ENCODE data around the gene KRTAP23-1. TPM values are rescaled to one million over a fixed set of nuclear protein-coding genes. Genes with fewer than 3 reads are reported as not detected.

KRTAP23-1 gene, protein sequence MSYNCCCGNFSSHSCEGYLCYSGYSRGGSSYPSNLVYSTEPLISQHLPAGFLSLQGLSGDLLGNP
- total RNA-seq (2014; rRNA removed; shearing (Covaris generic)): not detected in 2 replicates

DNA sequence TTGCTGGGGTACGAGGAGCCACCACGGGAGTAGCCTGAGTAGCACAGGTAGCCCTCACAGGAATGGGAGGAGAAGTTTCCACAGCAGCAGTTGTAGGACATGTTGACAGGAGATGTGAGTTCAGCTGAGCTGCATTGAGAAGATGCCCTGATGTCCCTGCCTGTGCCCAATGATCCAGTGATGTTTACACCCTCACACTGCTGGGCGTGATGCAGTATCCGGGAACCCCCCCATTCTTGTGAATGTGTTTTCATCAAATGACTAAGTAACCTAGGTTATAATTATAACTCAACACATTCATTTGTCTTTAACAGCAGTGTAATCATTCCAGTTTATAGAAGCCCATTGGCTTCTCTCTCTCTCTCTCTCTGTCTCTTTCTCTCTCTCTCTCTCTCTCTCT lies at the start of gene KRTAP23-1:
Gene KRTAP23-1, minus strand, starts transcription at position 101 of the 400 bp plus-strand sequence. Its CDS starts 0 bp downstream, at position 101.
- DNase-seq: no peak
- Histone ChIP-seq H3K9me3 (replicated peaks) (no peaks in the 10 kb centered on the region; the same call in 1 of the 2 replicates), H3K27me3 (no peaks in the 10 kb centered on the region), H3K27ac (no peak within 1 kb of the TSS), H3K4me3 (no peak within 1 kb of the TSS), H3K4me1 (no peaks in the 10 kb centered on the region), H3K36me3 (no peaks in the 10 kb centered on the region)

DNA sequence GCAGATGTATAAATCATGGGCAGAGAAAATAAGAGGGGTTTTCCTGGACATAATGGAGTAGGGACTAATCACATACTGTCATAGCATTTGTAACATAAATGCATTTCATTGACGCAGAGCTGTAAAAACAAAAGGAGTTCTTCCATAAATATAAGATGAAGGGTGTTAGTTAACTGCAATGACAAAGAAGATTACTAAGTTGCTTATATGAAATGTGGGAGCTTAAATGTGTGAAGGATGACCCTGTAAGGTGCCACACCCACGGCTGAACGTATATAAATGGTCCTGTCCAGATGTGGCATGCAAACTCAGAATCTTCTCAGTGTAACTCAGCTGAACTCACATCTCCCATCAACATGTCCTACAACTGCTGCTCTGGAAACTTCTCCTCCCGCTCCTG lies 47.3 kb upstream of the KRTAP23-1 start, which contains the start of gene KRTAP13-1:
Gene KRTAP13-1, plus strand, starts transcription at position 301 of the 400 bp plus-strand sequence. Its CDS starts 56 bp downstream, at position 357.
- no peak within 1 kb of the TSS for H3K27ac ChIP-seq
- no peak within 1 kb of the TSS for H3K4me3 ChIP-seq
- H3K36me3 ChIP-seq: no peaks in the 10 kb centered on the region
- H3K27me3 ChIP-seq: no peaks in the 10 kb centered on the region
- no peaks in the 10 kb centered on the region for H3K4me1 ChIP-seq
- DNase-seq: no peak
- no peaks in the 10 kb centered on the region for H3K9me3 ChIP-seq (replicated peaks)

DNA sequence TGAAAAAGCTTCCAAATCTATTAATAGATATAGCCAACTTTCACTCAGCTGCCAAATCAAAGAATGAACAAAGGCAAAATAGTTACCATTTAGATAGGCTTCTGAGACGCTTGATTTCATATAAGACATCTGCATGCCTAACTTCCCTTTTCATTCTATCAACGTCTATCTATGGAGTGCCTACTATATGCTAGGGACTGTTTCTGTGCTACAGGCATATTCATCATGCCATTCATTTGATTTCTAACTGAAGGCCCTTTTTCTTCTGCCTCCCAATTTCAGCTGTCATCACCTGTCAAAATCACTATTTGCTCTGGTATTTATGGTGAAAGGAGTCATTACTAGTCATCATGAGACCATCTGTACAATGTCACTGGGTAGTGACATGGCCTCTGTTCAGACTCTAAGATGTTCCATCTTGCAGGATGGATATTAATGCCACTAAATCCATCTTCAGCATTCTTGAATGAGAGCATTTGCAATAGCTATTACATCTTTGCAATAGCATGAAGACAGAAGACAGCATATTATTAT lies 43.2 kb upstream of the KRTAP23-1 start:
- Histone ChIP-seq H3K4me1 (no peaks in the 10 kb centered on the region), H3K27ac (no peak overlapping the region), H3K36me3 (no peaks in the 10 kb centered on the region), H3K27me3 (no peaks in the 10 kb centered on the region), H3K9me3 (replicated peaks) (no peaks in the 10 kb centered on the region), H3K4me3 (no peak overlapping the region)
- DNase-seq: no peak

DNA sequence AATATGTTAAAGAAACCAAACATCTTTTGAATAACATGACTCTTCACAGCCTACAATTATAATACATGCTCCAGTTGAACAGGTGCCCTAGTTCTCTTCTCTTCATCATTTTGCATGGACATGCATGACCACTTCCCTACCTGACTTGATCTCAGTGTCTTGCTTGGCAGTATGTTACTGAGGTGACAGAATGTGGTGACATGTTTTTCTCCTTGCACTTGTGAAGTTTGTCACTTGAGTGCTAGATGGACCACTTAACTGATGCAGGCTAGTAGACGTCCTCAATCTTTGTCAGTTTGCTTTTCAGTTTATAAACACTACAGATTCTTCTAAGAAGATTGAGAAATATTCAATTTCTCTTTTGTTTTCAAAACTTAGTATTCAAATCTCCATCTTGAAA lies 33.8 kb upstream of the KRTAP23-1 start:
- H3K4me3 ChIP-seq: no peak overlapping the region
- no peak overlapping the region for H3K27ac ChIP-seq
- no peaks in the 10 kb centered on the region for H3K36me3 ChIP-seq
- H3K4me1 ChIP-seq: no peaks in the 10 kb centered on the region
- H3K27me3 ChIP-seq: no peaks in the 10 kb centered on the region
- no peaks in the 10 kb centered on the region for H3K9me3 ChIP-seq (replicated peaks)
- no peak for DNase-seq

DNA sequence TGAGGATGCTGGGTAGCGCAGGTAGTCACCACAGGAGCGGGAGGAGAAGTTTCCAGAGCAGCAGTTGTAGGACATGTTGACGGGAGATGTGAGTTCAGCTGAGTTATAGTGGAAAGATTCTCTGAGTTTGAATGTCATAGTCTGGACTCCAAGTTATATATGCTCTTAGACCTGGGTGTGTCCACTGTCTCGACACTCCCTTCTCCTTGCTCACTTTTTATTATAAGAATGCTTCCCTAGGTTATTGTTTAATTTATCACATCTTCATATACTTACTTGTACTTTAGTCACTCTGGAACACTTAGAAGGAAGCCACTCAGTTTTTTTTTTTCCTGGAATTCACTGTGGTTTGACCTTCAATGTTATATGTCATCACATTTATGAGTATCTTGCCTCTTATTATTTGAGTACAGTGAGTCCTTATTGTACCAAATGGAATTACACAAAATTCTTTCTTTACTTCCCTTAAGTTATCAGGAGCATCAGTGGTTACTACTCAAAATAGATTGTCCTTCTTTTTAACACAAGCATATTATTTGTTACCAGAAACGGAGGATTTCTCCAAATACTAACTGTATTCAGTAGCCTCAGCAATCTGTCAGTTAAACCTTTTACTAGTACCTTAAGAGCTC lies 23.8 kb upstream of the KRTAP23-1 start, which contains the start of gene KRTAP13-2:
Gene KRTAP13-2, minus strand, starts transcription at position 133 of the 632 bp plus-strand sequence. Its CDS starts 58 bp downstream, at position 75.
- H3K9me3 ChIP-seq (replicated peaks): no peaks in the 10 kb centered on the region
- no peaks in the 10 kb centered on the region for H3K27me3 ChIP-seq
- no peaks in the 10 kb centered on the region for H3K4me1 ChIP-seq
- H3K27ac ChIP-seq: no peak within 1 kb of the TSS
- H3K4me3 ChIP-seq: no peak within 1 kb of the TSS
- H3K36me3 ChIP-seq: no peaks in the 10 kb centered on the region
- no peak for DNase-seq

DNA sequence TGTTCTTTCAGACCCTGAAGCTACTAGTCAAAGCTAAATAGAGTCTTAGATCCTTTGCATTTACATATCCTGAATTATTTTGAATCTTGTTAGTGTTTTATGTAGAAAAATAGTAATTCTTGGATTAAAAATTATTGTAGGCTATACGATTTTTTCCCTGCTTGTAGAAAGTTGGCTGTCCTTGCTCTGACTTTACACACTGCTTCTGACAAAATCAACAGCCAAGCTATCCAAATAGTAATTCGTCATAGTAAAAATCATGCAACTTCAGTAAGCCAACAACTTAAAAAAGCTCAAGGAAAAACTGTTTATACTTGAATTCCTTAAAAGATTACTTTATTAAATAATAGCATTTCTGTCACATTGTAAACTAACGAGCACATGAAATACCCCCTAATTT lies 7.5 kb upstream of the KRTAP23-1 start:
- Histone ChIP-seq H3K4me3 (no peak overlapping the region), H3K4me1 (no peaks in the 10 kb centered on the region), H3K9me3 (replicated peaks) (no peaks in the 10 kb centered on the region), H3K27me3 (no peaks in the 10 kb centered on the region), H3K27ac (no peak overlapping the region), H3K36me3 (no peaks in the 10 kb centered on the region)
- DNase-seq: no peak

DNA sequence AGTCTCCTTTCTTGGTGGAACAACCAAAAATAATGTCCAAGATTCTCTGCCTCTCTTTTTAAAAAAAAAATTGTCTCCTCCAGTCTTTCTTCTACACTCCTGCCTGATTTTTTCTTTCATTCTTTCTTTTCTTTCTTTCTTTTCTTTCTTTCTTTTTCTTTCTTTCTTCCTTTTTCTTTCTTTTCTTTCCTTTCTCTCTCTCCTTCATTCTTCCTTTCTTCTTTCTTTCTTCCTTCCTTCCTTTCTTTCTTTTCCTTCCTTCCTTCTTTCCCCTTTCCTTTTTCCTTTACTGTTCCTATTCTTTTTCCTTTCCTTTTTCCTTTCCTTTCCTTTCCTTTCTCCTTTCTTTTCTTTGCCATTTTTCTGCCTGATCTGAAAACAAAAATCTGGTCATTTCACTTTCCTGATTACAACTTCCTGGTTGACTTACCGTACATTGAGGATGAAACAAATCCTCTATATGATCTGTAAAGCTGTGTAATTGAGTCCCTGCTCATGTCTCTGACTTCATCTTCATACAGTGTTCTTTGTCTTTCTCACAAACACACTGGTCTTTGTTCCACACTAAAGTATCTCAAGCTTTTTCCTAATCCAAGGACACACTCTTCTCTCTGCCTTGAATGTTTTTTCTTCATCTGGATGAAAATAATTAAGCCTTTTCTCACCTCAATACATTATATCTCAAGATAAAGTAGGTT lies 6.1 kb upstream of the KRTAP23-1 start:
- no peak overlapping the region for H3K27ac ChIP-seq
- no peak overlapping the region for H3K4me3 ChIP-seq
- no peaks in the 10 kb centered on the region for H3K27me3 ChIP-seq
- no peaks in the 10 kb centered on the region for H3K36me3 ChIP-seq
- no peaks in the 10 kb centered on the region for H3K9me3 ChIP-seq (replicated peaks)
- DNase-seq: no peak
- H3K4me1 ChIP-seq: no peaks in the 10 kb centered on the region

DNA sequence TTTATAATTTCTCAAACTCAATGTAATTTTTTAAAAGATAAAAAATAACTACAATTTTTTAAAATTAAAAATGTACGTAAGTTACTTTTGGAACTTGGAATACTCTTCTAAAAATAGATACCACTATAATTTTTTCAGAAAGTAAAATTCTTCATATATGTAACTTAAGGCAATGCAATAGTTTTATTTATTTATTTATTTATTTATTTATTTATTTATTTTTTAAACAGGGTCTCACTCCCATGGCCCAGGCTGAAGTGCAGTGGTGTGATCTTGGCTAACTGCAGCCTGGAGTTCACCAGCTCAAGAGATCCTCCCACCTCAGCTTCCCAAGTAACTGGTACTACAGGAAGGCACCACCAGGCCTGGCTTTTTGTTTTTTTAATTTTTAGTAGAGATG lies 3.1 kb upstream of the KRTAP23-1 start:
- Histone ChIP-seq H3K4me3 (no peak overlapping the region), H3K36me3 (no peaks in the 10 kb centered on the region), H3K27ac (no peak overlapping the region), H3K4me1 (no peaks in the 10 kb centered on the region), H3K27me3 (no peaks in the 10 kb centered on the region), H3K9me3 (replicated peaks) (no peaks in the 10 kb centered on the region)
- DNase-seq: no peak

DNA sequence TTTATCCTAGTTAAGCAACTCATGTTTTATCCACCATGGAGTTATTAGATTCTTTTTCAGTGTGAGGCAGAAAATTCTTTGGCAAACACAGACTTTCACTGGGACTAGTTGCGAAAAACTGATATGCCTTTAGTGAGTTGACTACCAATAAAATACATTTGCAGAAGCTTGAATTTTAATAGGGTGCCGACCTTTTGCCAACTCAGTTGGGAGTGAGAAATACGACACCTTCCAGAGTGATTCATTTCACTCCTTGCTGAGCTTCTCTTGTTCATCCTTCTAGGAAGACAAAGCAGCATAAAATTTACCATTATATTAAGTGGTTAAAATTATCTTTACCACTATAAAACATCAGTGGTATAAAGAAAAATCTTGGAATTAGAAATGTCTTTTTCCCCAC lies 1.2 kb upstream of the KRTAP23-1 start:
- DNase-seq: peak in 1 of 2 experiments; percentile 3
- Histone ChIP-seq H3K27me3 (no peaks in the 10 kb centered on the region), H3K4me1 (no peaks in the 10 kb centered on the region), H3K36me3 (no peaks in the 10 kb centered on the region), H3K9me3 (replicated peaks) (no peaks in the 10 kb centered on the region; the same call in 1 of the 2 replicates), H3K27ac (no peak overlapping the region), H3K4me3 (no peak overlapping the region)

DNA sequence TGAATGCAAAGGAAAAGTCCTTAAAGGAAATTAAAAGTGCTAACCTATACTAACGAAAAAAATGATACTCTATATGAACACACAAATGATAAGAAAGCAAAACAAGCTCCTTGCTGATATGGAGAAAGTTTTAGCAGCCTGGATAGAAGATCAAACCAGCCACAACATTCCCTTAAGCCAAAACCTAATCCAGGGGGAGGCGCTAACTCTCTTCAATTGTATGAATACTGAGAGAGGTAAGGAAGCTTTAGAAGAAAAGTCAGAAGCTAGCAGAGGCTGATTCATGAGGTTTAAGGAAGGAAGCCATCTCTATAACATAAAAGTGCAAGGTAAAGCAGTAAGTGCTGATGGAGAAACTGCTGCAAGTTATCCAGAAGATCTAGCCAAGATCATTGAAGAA lies 3.4 kb downstream of the KRTAP23-1 start:
- Histone ChIP-seq H3K27me3 (peaks cover 3% of the 10 kb centered on the region; the same call in 1 of the 2 replicates), H3K9me3 (replicated peaks) (no peaks in the 10 kb centered on the region; the same call in 1 of the 2 replicates), H3K36me3 (no peaks in the 10 kb centered on the region), H3K27ac (no peak overlapping the region), H3K4me1 (no peaks in the 10 kb centered on the region), H3K4me3 (no peak overlapping the region)
- no peak for DNase-seq

DNA sequence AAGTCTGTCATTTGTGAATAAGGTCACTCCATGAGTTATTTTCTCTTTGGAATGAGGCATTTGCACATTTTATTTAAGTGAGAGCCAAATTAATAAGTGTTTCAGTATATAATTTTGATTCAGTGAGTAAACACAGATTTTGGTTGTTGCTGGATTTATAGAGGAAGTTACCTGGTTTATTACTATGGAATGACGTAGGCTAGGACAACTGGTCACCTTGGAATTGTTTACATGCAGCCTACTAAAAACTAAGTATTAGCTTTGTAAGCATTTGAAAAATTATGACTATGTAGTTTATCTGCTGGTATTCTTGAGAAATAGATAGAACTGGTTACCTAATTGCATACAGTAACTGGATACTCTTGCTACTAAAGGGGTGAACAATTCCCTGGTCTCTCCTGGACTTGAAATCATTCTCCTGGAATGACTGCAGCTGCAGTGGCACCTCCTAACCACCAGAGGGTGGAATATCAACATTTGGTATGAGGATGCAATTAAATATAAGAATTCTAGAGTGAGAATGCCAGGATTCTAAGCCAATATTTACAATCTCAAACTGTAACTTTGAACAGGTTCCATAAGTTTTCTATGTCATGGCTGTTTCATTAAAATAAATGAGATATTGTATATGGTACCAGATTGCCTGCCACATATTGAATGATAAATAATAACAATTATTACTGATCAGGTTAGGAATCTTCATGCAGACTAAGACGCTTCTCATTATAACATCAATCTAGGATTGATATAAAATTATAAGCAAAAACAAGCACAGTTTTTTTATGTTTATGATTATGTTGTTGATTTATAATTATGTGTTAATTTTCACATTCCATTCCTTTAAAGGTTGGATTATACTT lies 7.5 kb downstream of the KRTAP23-1 start:
- H3K9me3 ChIP-seq (replicated peaks): no peaks in the 10 kb centered on the region; the same call in 1 of the 2 replicates
- H3K4me1 ChIP-seq: no peaks in the 10 kb centered on the region
- no peak overlapping the region for H3K4me3 ChIP-seq
- H3K36me3 ChIP-seq: no peaks in the 10 kb centered on the region
- no peak overlapping the region for H3K27ac ChIP-seq
- peaks cover 3% of the 10 kb centered on the region; the same call in 1 of the 2 replicates for H3K27me3 ChIP-seq
- peak; percentile 24 to 61 for DNase-seq

DNA sequence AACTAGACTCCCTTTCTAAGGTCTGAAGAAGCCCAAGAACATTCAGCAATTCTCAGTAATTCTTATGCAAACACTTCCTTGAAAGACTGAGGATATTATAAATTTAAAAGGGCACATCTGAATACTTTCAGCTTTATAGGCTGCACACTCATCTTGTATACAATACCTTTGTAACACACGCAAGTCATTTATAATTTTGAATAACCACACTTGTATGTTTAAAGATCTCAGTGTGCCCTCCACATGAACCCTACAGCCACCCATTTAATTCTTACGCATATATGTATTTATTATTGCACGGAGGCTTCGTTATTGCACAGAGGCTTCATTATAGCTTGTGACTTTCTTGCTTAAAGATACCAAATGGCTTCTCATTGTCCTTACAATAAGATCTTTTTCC lies 9.7 kb downstream of the KRTAP23-1 start:
- Histone ChIP-seq H3K4me1 (no peaks in the 10 kb centered on the region), H3K27ac (no peak overlapping the region), H3K36me3 (no peaks in the 10 kb centered on the region), H3K27me3 (peaks cover 3% of the 10 kb centered on the region; the same call in 1 of the 2 replicates), H3K9me3 (replicated peaks) (no peaks in the 10 kb centered on the region), H3K4me3 (no peak overlapping the region)
- DNase-seq: no peak

DNA sequence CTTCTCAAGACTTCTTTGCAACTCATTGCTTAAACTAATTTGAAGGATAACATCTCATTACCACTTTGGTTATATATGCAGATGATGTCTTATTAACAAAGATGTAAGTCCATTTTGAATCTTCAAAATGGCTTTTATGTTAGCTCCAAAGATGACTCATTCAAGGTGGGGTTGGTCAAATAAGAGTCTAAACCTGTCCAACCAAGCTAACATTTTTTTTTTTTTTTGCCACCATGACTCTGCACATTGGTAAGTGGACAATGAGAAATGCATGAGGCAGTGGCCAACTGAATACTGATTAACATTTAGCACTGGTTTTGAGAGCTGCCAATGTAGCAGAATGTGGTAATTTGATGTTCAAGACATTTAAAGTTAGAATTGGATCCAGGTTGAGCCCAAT lies 10.6 kb downstream of the KRTAP23-1 start:
- no peak for DNase-seq
- H3K27me3 ChIP-seq: no peaks in the 10 kb centered on the region; the same call in 1 of the 2 replicates
- no peaks in the 10 kb centered on the region for H3K4me1 ChIP-seq
- H3K9me3 ChIP-seq (replicated peaks): no peaks in the 10 kb centered on the region
- H3K27ac ChIP-seq: no peak overlapping the region
- H3K4me3 ChIP-seq: no peak overlapping the region
- H3K36me3 ChIP-seq: no peaks in the 10 kb centered on the region

DNA sequence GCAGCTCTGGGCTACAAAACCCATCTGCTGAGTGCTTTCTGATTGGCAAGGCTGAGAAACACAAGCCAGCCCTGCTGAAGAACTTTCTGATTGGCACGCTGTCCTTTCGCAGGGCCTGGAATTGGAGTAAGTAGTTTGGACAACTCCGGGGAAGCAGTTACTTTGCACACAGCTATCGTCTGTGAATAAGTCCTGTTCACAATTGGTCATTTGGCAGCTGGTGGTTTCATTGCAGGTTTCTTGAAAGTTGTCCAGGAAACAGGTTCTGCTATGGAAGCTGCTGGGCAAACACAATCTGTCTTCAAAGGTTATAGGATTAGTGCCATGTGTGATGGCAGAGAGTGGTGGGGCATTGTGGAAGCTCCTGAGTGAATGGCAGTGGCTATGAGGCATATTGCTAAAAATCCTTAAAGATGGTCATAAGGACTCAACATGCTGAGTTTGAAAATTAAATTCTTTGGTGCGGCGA lies 11.1 kb downstream of the KRTAP23-1 start, which contains the start of gene KRTAP27-1:
Gene KRTAP27-1, minus strand, starts transcription at position 419 of the 469 bp plus-strand sequence. Its CDS starts 26 bp downstream, at position 393.
- H3K27me3 ChIP-seq: no peaks in the 10 kb centered on the region; the same call in 1 of the 2 replicates

More for the DNA sequence above, 11.1 kb downstream of the KRTAP23-1 start, which contains the start of gene KRTAP27-1:
- Histone ChIP-seq H3K4me3 (no peak within 1 kb of the TSS), H3K36me3 (no peaks in the 10 kb centered on the region), H3K9me3 (replicated peaks) (no peaks in the 10 kb centered on the region), H3K4me1 (no peaks in the 10 kb centered on the region), H3K27ac (no peak within 1 kb of the TSS)
- no peak for DNase-seq
